SHP77 (cell line): ENCODE results near the gene PDE5A.
A peak's percentile ranks its signal among the peaks of the same experiment; 100 is the strongest.
"Not testable (repeated sequence)": the region's sequence is repeated elsewhere in the genome, so short reads cannot be mapped to it uniquely, and the experiment has no call there.

ENCODE experiments used
- DNase-seq, 2 experiments: peaks; one replicate each; lab custom pipeline; 2025; lab: John Stamatoyannopoulos, UW

The PDE5A gene

DNA sequence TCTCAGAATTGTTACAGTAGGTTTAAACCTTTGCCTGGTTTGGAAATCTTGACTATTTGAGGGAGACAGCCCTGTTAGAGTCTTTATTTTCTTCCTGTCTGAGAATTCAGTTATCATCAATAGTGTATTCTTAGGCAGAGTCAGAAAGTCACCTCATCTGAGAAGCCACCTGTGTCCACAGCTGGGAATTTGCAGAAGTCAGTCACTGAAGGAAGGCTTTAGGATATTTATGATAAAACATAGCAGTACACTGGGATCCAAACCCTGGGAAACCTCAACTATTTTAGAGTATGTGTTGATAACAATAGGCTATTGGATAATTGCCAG lies 157.9 kb downstream of the PDE5A start:
- not testable (repeated sequence) for DNase-seq

DNA sequence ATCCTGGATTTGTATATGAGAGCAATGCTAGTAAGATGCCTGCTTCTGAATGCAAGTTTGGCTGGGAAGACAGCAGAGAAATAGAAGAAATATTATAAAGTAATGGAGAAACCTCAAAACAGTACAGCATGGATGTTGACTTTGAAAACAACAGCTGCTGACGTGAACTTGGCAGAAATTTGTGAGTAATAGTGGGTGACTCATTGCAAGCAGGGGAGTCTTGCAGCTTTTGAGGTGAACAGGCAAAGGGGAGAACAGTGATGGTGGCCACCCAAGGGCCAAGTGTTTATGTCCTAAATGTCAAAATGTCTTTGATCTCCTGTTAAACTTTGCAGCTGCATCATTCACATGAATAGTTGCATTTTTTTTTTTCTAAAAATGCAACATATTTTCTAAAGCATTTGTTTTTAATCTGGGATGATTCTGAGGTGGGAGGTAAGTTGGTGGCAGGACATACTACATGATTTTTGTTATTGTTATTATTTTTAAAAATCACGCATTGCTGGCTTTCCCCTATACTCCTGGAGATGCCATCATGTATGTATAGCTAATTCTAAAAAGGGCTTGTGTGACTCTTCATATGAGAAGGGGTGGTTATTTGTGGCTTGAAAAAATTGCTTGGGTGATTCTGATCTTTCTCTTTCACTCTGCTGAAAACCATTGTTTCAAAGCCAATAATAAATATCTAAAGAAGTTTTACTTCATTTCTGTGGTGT lies 158.4 kb downstream of the PDE5A start:
- DNase-seq, result not testable (repeated sequence)

DNA sequence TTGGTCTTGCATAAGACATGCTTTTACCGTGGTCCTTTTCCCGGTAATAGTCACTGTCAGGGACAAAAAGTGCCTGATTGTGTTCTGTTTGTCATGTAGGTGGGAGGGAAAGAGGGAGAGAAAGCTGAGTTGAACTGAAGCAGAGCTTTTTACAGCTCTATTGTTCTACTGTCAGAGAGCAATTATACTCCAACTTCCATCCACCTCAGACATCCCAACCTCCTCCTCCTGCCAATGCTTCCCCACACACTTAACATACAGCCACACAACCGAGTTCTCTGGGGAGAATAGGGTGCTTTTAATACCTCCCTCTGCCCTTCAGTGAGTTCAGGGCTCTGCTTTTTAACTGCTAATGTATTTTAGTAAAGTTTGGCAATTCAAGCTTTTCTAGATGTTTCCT lies 159.6 kb downstream of the PDE5A start:
- not testable (repeated sequence) for DNase-seq

DNA sequence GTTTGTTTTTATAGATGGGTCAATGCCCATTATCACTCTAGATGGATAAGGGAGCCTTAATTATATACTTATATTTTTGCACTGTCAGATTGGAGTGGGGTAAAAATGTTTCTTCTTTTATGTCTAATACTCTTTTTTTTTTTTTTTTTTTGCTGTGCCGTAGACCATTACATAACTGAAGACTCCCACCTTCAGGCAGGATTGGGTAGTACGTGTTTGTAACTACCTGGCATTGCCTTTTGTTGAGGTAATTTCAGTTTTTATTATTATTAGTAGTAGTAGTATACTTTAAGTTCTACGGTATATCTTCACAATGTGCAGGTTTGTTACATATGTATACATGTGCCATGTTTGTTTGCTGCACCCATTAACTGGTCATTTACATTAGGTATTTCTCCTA lies 165.9 kb downstream of the PDE5A start:
- not testable (repeated sequence) for DNase-seq

DNA sequence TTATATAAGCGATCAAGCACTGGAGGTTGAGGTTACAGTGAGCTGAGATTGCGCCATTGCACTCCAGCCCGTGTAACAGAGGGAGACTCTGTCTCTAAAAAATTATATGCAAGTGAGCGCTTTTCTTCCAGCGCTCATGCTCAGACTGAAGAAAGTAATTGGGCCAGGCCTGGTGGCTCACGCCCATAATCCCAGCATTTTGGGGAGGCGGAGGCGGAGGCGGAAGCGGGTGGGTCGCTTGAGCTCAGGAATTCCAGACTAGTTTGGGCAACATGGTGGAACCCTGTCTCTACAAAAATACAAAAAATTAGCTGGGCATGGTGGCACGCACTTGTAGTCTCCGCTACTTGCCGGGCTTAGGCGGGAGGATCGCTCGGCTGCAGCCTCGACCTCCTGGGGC lies 172.9 kb downstream of the PDE5A start:
- peak in 1 of 2 experiments; percentile 1 for DNase-seq

DNA sequence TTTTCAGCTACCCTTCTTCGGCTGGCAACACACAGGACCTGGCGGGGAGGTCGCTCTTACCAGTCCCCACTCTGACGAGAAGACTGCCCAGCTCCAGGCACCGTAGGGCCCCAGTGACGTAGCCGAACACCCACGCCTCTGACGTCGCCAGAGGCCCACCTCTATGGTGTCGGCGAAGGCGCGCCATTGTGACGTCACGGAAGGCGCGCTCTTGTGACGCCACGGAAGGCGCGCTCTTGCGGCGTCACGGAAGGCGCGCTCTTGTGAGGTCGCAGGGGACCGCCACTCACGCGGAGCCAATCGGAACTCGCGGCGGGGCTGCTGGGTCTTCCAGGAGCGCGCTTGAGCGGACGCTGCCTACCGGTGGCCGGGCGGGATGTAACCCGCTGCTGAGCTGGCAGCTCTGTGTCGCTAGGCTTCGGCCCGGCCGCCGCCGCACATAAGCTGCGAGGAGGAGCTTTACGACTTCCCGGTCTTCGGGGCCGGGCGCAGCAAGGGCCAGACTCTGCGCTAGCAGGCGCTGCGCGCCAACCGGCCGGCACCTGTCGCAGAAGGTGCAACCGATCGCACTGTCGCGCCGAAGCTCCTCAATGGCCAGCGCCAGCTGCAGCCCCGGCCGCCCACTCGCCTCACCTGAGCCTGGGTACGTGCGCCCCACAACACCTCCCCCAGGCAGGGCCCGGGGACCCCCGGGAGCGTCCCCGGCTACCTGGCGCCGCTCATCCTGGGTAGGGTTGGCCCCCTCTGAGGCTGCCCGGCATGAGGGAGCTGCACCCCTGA lies 173.9 kb downstream of the PDE5A start:
- peak; percentile 71 to 80 for DNase-seq

DNA sequence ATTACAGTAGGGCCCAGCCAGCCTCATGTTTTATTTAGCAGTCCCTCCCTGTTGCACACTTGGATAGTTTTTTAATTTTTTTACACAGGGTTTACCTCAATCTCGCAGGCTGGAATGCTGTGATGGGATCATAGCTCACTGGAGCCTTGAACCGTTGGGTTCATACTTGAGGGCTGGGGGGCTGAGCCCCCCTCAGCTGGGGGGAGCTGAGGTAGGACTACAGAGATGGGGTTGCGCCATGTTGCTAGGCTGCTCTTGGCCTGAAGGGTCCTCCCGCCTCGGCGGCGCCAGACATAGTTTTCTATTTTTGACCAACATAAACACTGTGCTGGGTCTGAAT lies 174.5 kb downstream of the PDE5A start:
- not testable (repeated sequence) for DNase-seq

DNA sequence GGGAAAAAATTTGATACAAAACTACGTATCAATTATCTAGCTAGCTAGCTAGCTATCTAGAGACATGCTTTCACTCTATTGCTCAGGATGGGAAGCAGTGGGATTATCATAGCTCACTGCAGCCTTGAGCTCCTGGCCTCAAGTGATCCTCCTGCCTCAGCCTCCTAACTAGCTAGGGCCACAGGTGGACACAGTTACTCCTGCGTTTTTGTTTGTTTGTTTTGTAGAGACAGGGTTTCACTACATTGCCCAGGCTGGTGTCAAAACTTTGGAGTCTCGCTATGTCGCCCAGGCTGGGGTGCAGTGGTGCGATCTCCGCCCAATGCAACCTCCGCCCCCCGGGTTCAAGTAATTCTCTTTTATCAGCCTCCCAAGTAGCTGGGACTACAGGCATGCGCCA lies 175.3 kb downstream of the PDE5A start:
- DNase-seq, result not testable (repeated sequence)

DNA sequence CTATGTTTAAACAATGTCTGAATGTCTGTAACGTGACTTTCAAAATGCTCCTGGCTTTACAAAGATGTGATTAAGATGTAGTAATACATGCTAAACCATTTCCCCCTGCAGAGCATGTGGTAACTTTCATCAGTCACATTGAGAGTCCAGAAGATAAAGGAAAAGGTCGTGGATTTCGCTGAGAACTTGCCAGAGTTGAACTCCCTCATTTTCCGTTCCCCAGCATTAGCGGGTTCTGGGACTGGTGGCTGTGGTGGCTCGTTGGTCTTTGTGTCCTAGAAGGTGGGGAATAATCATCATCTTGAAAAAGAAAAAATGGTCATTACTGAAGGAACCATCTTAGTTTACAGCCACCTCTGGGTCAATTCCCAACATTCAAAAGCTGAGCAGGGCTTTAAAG lies 178.8 kb downstream of the PDE5A start:
- DNase-seq, result not testable (repeated sequence)
